K562 (cell line): ENCODE measurements around the gene CNIH4. TPM values are rescaled to one million over a fixed set of nuclear protein-coding genes. Genes with fewer than 3 reads are reported as not detected.
A peak's percentile ranks its signal among the peaks of the same experiment; 100 is the strongest.

Experiments
- CEBPG ChIP-seq, 3 experiments: fragments of 200-800 bp in 1 of 3; sonication (Bioruptor generic) in 1 of 3; sonication (generic) in 1 of 3; formaldehyde crosslinking in 1 of 3; IDR thresholded peaks in 2 of 3; conservative IDR thresholded peaks in 1 of 3; 2 replicates each; pipeline versions ENCODE4 v1.6.1 to v1.8.0; 2016 to 2022; ENCODE audit warnings: missing compliant biosample characterization in 2 of 3, missing genetic modification characterization in 2 of 3, mild to moderate bottlenecking in 1 of 3, missing genetic modification reagents in 1 of 3
- CGGBP1 ChIP-seq: fragments of 250-450 bp; sonication (Bioruptor Pico); IDR thresholded peaks from 2 replicates; pipeline ENCODE4 v1.9.0; 2021; ENCODE audit warnings: mild to moderate bottlenecking
- ERF ChIP-seq: fragments of 450-650 bp; formaldehyde crosslinking; IDR thresholded peaks from 2 replicates; pipeline ENCODE4 v1.4.0; 2020; ENCODE audit warnings: mild to moderate bottlenecking, mixed read lengths
- GABPA ChIP-seq: fragments of 200-800 bp; sonication (Bioruptor generic); conservative IDR thresholded peaks from 2 replicates; pipeline ENCODE4 v1.6.1; 2016; ENCODE audit warnings: low read depth, missing genetic modification characterization, missing compliant biosample characterization
- KAT7 ChIP-seq: sonication (generic); formaldehyde crosslinking; IDR thresholded peaks from 2 replicates; pipeline ENCODE4 v1.8.0; 2022; ENCODE audit warnings: missing genetic modification reagents, mild to moderate bottlenecking, borderline replicate concordance
- MAFF ChIP-seq: IDR thresholded peaks from 2 replicates; pipeline ENCODE4 v1.6.1; 2012; ENCODE audit warnings: low read length, improper control_type of control experiment
- NEUROD1 ChIP-seq: fragments of 150-350 bp; IDR thresholded peaks from 2 replicates; pipeline ENCODE4 v1.6.1; 2014; ENCODE audit warnings: borderline replicate concordance, low read length, low read depth; ENCODE audit not compliant: partially characterized antibody
- NR2C1 ChIP-seq, 2 experiments: fragments of 450-650 bp; IDR thresholded peaks; 2 replicates each; pipeline ENCODE4 v1.6.1; 2017; ENCODE audit warnings: mild to moderate bottlenecking in 2 of 2, antibody characterized with exemption in 1 of 2, inconsistent platforms in 1 of 2, missing compliant biosample characterization in 1 of 2, missing genetic modification characterization in 1 of 2
- OTX1 ChIP-seq: fragments of 450-650 bp; formaldehyde crosslinking; IDR thresholded peaks from 2 replicates; pipeline ENCODE4 v1.4.0; 2022; ENCODE audit warnings: mild to moderate bottlenecking
- PRDM10 ChIP-seq: fragments of 450-650 bp; IDR thresholded peaks from 2 replicates; pipeline ENCODE4 v1.6.1; 2018; ENCODE audit not compliant: partially characterized antibody
- RAD21 ChIP-seq, 2 experiments: fragments of 250-450 bp in 1 of 2; fragments of 450-650 bp in 1 of 2; sonication (Bioruptor Pico) in 1 of 2; formaldehyde crosslinking in 1 of 2; IDR thresholded peaks in 1 of 2; conservative IDR thresholded peaks in 1 of 2; 2 replicates each; pipeline versions ENCODE4 v1.4.0 to v1.8.0; 2020 to 2022; ENCODE audit warnings: mild to moderate bottlenecking in 2 of 2, moderate library complexity in 1 of 2
- RBM39 ChIP-seq: fragments of 200-400 bp; formaldehyde crosslinking; optimal IDR thresholded peaks from 2 replicates; pipeline ENCODE3; 2018; ENCODE audit warnings: low read depth, low read length
- SMAD2 ChIP-seq: fragments of 150-350 bp; IDR thresholded peaks from 2 replicates; pipeline ENCODE4 v1.6.1; 2014; ENCODE audit warnings: low read depth, mild to moderate bottlenecking, low read length
- SMAD3 ChIP-seq: fragments of 450-650 bp; formaldehyde crosslinking; conservative IDR thresholded peaks from 2 replicates; pipeline ENCODE4 v1.4.0; 2020; ENCODE audit warnings: mild to moderate bottlenecking
- SMC3 ChIP-seq: conservative IDR thresholded peaks from 2 replicates; pipeline ENCODE4 v1.6.1; 2011; ENCODE audit warnings: low read depth, low read length, improper control_type of control experiment; ENCODE audit not compliant: insufficient read depth
- SRF ChIP-seq, 2 experiments: fragments of 250-450, 450-650 bp in 1 of 2; sonication (Bioruptor Pico) in 1 of 2; sonication (generic) in 1 of 2; formaldehyde crosslinking; IDR thresholded peaks; 2 replicates each; pipeline versions ENCODE4 v1.5.0 to v1.5.1; 2020 to 2022; ENCODE audit warnings: mild to moderate bottlenecking in 1 of 2, missing genetic modification reagents in 1 of 2
- THAP12 ChIP-seq: fragments of 250-450 bp; sonication (Bioruptor Pico); IDR thresholded peaks from 2 replicates; pipeline ENCODE4 v1.9.0; 2021; ENCODE audit warnings: mild to moderate bottlenecking, inconsistent platforms
- ZNF41 ChIP-seq: fragments of 250-450 bp; sonication (Bioruptor Pico); conservative IDR thresholded peaks from 2 replicates; pipeline ENCODE4 v1.4.0; 2020; ENCODE audit warnings: mild to moderate bottlenecking
- polyA plus RNA-seq, 8 experiments: library from polyadenylated mRNA; depleted of rRNA in 4 of 8; stranded (reverse) in 5 of 8; unstranded in 3 of 8; fragments of >200 nt; fragmentation: Nextera tagmentation in 2 of 8; fragmentation: Illumina TruSeq in 1 of 8; extraction: Ambion mirVana in 2 of 8; extraction: Trizol in 1 of 8; gene quantifications; 2 replicates each; pipeline versions ENCODE4 v1.2.1 to v1.2.3, GENCODE V29; 2011 to 2014; ENCODE audit warnings: inconsistent platforms in 1 of 8, missing spikeins in 1 of 8
- total RNA-seq, 7 experiments: library from RNA; depleted of rRNA in 6 of 7; stranded (reverse); fragments of >200 nt in 6 of 7; fragmentation: Illumina TruSeq in 2 of 7; extraction: Trizol in 2 of 7; gene quantifications; 2 replicates each; pipeline versions ENCODE4 v1.2.1 to v1.2.3, GENCODE V29; 2011 to 2021; ENCODE audit warnings: low replicate concordance in 1 of 7

CNIH4 gene
- total and polyA plus RNA-seq, 9 of the 15 experiments (the other 6 are each of a cell fraction or from before 2014, with no cell fraction given), result 41.3 to 266 (median 61.1) TPM

- TF ChIP-seq MAFF (no peak; the same call in 1 of the 2 replicates), NEUROD1 (no peak), SRF (CRISPR knock-in tag; IDR thresholded peaks at IDR 0.05) (0 out of 4 replicates have a peak, but pooled peaks of 1 of the 2 experiments have one; percentile 6), SMAD3 (CRISPR knock-in tag) (no peak), CEBPG (CRISPR knock-in tag; IDR thresholded peaks at IDR 0.05) (no peak), CEBPG (tag; conservative IDR thresholded peaks at IDR 0.05 in 1 of 2, IDR thresholded peaks at IDR 0.05 in 1 of 2) (peak; percentile 12 to 47; a peak in 3 of 4 replicates), GABPA (tag) (no peak; the same call in 1 of the 2 replicates), RBM39 (no peak), SMAD2 (no peak), ZNF41 (CRISPR knock-in tag) (peak; percentile 100), ERF (CRISPR knock-in tag) (no peak), RAD21 (CRISPR knock-in tag; conservative IDR thresholded peaks at IDR 0.05 in 1 of 2, IDR thresholded peaks at IDR 0.05 in 1 of 2) (peak; percentile 96 to 98), PRDM10 (no peak), NR2C1 (IDR thresholded peaks at IDR 0.05) (no peak), NR2C1 (tag; IDR thresholded peaks at IDR 0.05) (0 out of 2 replicates have a peak, but pooled peaks have one; percentile 4), SMC3 (peak; percentile 54; the same call in 1 of the 2 replicates), THAP12 (CRISPR knock-in tag) (no peak), KAT7 (CRISPR knock-in tag) (no peak), OTX1 (CRISPR knock-in tag) (no peak), CGGBP1 (CRISPR knock-in tag) (no peak)
Observed at GRCh38 chr1:224333309-224333926, 23.3 kb upstream of the CNIH4 start (continued).
